Lung microvascular endothelial cell (primary cell): ENCODE results near the gene TMEM192. TPM values are rescaled to one million over a fixed set of nuclear protein-coding genes. Genes with fewer than 3 reads are reported as not detected.
"Not testable (repeated sequence)": the region's sequence is repeated elsewhere in the genome, so short reads cannot be mapped to it uniquely, and the experiment has no call there.

ENCODE experiments used
- DNase-seq, 2 donors: peaks; one replicate each; pipeline versions ENCODE4 v3.0.0 to v3.0.0-alpha.2; 2010; ENCODE audit warnings: low read depth in 2 of 2
- total RNA-seq: library from RNA; depleted of rRNA; stranded (reverse); fragments of >200 nt; gene quantifications from 2 replicates; pipeline ENCODE4 v1.2.1, GENCODE V29; 2014

TMEM192 gene
- 5.9 and 11.7 TPM in 2 replicates for total RNA-seq

GRCh38 chr4:165112368-165113121, at the start of gene TMEM192:
Gene TMEM192 (minus strand): TSS chr4:165112860. CDS start chr4:165112773, 87 bp downstream.
- peak; percentile 93 to 97 for DNase-seq

- DNase-seq = no peak
These were observed 46.1 kb upstream of the TMEM192 start for GRCh38 chr4:165158762-165159161.

- DNase-seq = no peak
These were observed 44.2 kb upstream of the TMEM192 start for GRCh38 chr4:165156906-165157305.

GRCh38 chr4:165154482-165154881, 41.8 kb upstream of the TMEM192 start:
- DNase-seq = no peak

- no peak for DNase-seq
These were observed 39.9 kb upstream of the TMEM192 start for GRCh38 chr4:165152527-165152926.

GRCh38 chr4:165151734-165152133, 39.1 kb upstream of the TMEM192 start:
- no peak for DNase-seq

- DNase-seq = no peak
These were observed 37.9 kb upstream of the TMEM192 start for GRCh38 chr4:165150545-165150944.

GRCh38 chr4:165138843-165139242, 26.2 kb upstream of the TMEM192 start:
- DNase-seq = no peak

GRCh38 chr4:165137205-165137604, 24.5 kb upstream of the TMEM192 start:
- DNase-seq = no peak

- no peak for DNase-seq
These were observed 23.9 kb upstream of the TMEM192 start for GRCh38 chr4:165136529-165136928.

- DNase-seq = no peak
These were observed 20.5 kb upstream of the TMEM192 start for GRCh38 chr4:165133150-165133549.

- DNase-seq = peak; percentile 57 to 71
These were observed 18.7 kb upstream of the TMEM192 start for GRCh38 chr4:165131247-165131832.

- no peak for DNase-seq
These were observed 17.3 kb upstream of the TMEM192 start for GRCh38 chr4:165129924-165130323.

- DNase-seq = not testable (repeated sequence)
These were observed 13.3 kb upstream of the TMEM192 start for GRCh38 chr4:165125869-165126499.

- no peak for DNase-seq
These were observed 11.8 kb upstream of the TMEM192 start for GRCh38 chr4:165124488-165124887.

- no peak for DNase-seq
These were observed 5.7 kb upstream of the TMEM192 start for GRCh38 chr4:165118256-165118909.

GRCh38 chr4:165115301-165115700, 2.6 kb upstream of the TMEM192 start:
- no peak for DNase-seq

- peak in 1 of 2 donors; percentile 69 for DNase-seq
These were observed 723 bp downstream of the TMEM192 start for GRCh38 chr4:165111906-165112367.

GRCh38 chr4:165106518-165106917, 6.1 kb downstream of the TMEM192 start:
- DNase-seq = no peak

GRCh38 chr4:165101641-165102040, 11.0 kb downstream of the TMEM192 start:
- no peak for DNase-seq

GRCh38 chr4:165096776-165097175, 15.9 kb downstream of the TMEM192 start:
- peak; percentile 40 to 46 for DNase-seq

GRCh38 chr4:165095291-165095690, 17.4 kb downstream of the TMEM192 start:
- no peak for DNase-seq
